GF-D8 (cell line): ENCODE data around the gene TKT.

Source experiments
- DNase-seq: peaks from one replicate; lab custom pipeline; 2025; lab: John Stamatoyannopoulos, UW

Gene TKT

DNA sequence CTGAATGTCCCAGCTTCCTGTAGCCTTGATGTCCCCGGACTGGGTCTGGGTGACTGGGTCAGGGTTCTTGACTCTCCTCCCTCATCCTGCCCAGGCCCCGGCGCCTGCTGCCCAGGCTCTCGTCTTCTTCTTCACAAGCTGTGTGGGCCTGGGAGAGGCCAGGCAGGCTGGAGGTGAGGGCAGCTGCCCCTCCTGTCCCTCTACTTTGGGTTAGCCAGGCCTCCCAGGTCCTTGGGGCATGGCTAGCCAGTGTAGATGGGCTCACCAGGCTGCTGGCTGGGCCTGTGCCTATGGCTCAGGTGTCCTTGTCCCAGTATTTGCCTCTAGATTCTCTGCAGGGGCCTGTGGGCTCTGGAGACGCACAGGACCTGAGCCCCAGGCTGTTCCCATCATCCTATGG lies 31.8 kb downstream of the TKT start:
- no peak for DNase-seq

DNA sequence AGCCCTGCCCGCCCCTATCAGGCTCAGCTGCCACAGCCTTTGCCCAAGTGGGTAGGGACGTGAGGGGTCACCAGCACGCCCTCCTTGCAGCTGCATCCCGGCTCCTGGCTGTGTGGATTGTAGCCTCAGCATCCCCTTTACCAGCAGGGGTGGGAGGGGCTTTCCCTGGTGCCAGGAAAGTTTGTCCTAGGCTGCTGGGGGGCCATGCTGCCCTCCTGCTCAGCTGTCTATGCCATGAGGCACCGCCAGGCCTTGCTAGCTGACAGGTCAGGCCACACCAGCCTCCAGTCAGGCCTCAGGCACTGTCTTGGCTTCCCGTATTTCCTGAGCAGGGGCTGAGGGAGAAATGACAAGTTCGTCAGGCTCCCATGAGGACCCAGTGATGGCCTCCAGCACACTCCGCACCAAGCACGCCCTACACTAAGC lies 32.3 kb downstream of the TKT start:
- no peak for DNase-seq

DNA sequence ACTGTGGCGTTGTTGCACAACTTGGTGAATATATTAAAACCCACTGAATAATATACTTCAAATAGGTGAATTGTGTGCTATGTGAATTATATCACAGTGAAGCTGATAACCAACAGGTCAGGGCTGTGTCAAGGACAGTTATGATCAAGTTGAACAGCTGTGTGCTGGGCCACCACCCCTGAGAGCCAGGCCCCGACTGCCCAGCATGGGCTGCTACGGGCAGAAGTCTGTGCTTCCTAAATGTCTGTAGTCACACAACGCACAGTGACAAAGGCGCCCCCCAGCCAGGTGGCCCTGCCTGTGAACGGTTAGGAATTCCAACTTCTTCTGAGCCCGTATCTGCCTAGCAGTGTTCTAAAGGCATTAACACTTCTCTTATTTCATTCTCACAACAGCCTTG lies 32.8 kb downstream of the TKT start:
- DNase-seq: no peak

DNA sequence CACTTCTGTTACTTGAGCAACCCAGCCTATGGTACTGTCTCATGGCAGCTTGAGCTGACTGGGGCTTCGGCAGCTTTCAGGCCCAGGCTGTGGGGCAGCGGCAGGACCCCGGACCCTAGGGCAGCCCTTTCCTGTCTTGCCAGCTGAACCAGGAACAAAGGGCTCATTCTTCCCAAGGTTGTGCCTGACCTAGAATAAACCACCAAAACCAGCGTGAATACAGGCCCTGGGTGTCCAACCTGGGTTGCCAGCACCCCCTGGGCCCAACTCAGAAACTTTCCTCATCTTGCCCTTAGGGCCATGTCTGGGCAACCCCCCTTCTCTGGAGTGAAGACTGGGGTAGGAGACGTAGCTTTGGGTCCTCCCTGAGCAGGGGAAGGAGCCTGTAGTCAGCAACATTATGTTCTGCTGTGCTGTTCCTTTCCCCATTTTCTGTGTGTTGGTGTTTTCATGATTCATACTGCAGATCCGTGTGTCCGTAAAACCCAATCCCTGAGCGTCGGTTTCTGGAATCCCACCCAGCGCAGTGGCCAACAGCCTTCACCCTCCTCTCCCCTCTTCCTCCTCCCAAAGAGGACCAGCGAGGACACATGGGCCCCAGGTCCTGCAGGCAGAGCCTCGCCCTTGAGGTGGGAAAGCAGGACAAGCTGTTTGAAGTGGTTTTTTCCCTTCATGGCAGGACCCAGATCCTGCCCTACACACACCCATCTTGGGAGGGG lies 33.5 kb downstream of the TKT start:
- DNase-seq: no peak

DNA sequence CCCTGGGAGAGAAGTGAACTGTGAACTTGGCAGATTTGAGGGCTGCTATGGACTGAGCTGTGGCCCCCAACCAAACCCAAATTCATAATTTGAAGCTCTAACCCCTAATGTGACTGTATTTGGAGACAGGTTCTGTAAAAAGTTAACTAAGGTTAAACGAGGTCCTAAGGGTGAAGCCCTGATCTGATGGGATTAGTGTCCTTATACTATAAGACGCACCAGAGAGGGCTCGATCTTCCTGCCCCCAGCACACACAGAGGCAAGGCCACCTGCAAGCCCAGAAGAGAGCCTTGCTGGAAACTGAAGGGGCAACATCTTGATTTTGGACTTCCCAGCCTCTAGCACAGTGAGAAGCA lies 34.0 kb downstream of the TKT start:
- no peak for DNase-seq

DNA sequence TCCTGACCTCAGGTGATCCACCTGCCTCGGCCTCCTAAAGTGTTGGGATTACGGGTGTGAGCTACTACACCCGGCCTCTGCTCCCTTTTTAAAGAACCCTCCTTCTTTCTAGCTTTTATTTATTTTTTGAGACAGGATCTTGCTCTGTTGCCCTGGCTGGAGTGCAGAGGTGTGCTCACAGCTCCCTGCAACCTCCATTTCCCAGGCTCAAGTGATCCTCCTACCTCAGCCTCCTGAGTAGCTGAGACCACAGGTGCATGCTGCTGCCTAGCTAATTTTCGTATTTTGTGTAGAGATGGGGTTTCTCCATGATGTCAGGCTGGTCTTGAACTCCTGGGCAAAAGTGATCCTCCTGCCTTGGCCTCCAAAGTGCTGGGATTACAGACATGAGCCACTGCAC lies 34.5 kb downstream of the TKT start:
- DNase-seq: no peak

DNA sequence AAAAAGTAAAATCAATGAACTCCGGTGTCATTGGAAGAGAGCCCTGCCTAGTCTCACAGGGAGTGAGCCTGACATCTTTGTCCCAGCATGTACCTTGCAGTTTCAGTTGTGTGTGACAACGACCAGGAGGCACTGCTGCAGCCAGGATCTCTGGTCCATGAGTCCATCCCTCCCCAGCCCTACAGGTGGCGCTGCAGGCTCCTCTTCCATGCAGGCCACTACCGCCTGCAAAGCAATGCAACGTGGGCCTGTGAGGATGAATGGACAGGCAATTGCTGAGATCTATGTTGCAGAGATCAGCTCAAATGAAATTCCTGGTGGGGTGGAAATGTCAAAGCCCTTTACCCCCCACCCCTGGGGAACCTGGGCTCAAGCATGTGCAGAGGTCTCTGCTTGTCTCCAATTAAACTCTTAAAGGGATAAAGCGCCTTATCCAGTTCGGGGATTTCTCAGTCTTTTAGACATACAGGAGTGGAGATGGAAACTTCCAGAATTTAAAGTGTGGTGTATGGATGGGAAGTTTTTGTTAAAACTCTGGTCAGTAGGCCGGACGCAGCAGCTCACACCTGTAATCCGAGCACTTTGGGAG lies 35.8 kb downstream of the TKT start:
- peak; percentile 52 for DNase-seq

DNA sequence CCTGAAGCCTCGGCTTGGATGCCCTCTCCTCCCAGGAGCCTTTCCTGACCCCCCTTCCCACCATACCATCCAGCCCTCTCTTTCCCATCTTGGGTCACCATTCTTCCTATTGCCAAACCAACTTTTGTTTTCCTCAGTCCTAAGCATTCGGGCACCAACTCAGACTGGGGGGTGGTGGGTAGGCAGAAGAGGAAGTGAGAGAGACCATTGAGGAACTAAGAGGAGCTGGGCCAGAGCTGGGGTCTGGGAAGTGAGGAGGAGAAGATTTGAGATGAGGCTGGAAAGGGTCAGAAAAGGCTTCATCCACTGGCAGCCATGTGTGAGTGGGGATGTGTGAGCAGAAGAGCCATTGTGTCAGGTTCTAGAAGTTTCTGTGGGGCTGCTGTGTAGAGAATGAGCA lies 37.7 kb downstream of the TKT start:
- DNase-seq: no peak

DNA sequence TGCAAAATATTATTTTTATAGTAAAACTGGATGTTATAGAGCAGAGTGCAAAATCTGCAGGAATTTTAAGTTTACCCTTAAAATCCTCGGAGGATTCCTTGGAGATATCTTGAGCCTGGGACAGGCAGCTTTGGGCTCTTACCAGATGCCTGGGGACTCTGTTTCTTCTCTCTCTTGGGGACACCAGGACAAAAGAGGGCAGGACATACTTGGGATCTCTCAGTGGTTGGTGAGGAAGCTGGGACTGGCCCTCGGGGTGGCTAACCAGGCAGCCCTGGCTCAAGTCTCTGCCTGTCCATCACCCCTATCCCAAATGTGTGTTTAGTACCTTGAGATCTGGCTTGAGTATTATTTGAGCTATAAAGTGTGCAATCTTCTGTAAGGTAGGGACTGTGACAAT lies 38.6 kb downstream of the TKT start:
- DNase-seq: no peak

DNA sequence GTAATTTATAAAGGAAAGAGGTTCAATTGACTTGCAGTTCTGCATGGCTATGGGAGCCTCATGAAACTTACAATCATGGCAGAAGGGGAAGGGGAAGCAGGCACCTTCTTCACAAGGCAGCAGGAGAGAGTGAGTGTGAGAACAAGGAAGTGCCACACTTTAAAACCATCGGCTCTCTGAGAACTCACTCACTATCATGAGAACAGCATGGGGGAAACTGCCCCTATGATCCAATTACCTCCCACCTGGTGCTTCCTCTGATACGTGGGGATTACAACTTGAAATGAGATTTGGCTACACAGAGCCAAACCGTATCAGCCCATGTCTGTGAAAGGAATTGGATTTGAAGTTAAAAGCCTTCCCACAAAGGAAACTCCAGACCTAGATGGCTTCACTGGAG lies 39.1 kb downstream of the TKT start:
- no peak for DNase-seq

DNA sequence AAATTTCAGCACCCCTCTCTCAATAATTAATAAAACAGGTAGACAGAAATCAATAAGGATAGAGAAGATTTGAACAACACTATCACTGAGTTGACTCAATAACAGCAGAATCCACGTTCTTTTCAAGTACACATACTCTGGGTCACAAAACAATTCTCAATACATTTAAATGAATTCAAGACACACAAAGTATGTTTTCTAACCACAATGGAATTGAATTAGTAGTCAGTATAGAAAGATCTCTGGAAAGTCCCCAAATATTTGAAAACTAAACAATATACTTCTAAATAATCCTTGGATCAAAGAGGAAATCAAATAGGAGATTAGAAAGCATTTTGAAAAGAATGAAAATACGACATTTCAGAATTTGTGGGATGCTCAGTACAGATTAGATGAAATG lies 40.0 kb downstream of the TKT start:
- DNase-seq: no peak

DNA sequence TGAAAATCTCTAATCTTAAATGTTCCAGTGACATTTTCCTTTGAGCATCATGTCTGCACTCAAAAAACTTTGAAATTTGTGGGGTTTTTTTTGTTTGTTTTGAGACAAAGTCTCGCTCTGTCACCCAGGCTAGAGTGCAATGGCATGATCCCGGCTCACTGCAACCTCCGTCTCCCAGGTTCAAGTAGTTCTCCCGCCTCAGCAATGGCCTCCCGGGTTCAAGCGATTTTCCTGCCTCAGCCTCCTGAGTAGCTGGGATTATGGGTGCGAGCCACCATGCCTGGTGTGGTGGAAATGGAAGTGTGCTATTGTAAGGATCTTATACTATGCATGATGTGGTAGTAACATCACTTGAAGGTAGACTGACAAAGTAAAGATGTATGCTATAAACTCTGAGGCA lies 42.5 kb downstream of the TKT start:
- DNase-seq: no peak

DNA sequence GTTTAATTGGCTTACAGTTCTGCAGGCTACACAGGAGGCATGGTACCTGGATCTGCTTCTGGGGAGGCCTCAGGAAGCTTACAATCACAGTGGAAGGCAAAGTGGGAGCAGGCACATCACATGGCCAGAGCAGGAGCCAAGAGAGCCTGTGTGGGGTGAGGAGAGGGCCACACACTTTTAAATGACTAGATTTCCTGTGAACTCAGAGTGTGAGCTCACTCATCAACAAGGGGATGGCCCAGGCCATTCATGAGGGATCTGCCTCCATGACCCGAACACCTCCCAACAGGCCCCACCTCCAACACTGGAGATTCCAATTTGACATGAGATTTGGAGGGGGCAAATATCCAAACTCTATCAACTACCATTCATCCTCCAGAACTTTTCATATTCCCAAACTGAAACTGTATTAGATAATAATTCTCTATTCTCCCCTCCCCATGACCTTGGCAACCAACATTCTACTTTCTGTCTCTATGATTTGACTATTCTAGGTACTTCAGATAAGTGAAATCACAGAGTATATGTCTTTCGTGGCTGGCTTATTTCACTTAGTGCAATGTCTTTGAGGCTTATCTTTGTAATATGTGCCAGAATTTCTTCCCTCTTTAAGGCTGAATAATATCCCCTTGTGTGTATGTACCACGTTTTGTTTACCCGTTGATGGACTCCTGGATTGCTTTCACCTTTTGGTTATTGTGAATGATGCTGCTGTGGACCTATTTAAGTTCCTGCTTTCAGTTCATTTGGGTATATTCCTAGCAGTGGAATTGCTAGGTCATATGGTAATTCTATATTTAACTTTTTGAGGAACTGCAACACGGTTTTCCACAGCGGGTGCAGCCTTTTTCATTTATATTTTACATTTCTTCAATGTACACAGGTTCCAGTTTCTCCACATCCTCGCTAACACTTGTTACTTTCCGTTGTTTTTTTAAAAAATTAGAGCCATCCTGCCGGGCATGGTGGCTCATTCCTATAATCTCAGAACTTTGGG lies 43.8 kb downstream of the TKT start:
- DNase-seq: no peak

DNA sequence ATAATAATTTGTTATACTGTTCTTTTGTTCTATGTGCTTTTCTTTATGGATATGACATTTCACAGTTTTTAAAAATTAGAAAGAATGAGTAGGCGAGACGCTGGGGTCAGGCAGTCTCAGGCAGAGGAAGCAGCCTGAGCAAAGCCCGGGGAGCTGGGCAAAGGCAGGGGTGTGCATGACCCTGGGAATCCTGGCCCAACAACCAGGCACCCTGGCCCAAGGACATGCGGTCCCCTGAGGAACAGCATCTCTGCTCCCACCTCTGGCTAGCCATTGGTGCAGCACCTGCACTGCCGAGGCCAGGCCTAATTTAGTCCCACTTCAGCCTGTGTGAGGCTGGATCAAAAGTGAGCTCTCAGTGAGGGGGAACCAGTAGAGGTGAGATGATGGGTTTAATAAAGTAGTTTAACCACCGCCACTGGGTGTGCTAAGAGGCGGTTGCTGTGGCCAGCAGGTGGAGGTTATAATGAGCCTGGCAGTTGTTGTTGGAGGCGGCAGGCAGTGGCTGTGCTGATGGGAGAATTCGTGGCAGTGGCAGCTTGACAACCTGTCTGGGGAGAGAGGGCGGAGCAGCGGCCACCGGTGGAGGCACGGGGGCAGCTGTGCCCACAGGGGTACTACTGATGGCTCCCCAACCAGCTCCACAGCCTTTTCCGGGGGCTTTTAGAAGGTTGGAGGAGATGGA lies 53.3 kb downstream of the TKT start:
- no peak for DNase-seq

DNA sequence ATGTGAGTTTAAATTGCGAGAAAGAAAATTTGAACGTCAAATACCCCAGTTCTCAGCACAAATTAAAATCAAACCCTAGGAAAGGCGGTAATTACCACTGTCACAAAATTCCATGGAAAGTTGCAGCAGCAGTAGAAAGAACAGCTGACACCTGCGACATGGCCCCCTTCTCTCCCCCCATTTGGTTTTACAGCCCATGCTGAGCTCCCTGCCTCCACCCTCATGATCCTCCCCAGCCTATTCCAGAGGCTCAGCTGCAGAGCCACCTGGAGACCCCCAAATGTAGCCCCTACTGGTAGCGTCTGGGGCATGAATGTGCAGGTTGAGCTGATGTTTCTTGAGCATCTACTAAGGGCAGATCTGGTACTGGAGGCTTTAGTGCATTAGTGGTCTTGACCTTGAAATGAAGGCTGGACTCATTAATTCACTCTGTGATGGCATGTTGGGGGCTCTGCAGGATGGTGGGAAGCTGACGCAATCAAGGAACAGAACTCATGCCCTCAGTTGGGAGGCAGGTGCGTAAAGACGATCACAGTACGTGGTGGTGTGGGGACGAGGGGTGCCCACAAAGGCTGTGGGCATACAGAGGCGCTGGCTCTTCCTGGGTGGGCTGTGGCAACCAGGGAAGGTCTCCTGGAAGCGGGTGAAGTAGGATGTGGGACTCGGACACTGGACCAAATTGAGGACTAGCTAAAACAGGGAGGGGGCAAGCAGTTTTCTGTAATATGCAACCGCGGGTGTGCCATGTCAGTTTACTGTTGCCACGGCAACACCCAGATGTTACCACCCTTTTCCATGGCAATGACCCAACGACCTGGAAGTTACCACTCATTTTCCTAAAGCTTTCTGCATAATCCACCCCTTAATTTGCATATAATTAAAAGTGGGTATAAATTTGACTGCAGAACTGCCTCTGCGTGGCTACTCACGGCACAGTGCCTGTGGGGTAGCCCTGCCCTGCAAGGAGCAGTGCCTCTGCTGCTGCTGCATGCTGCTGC lies 55.0 kb downstream of the TKT start:
- no peak for DNase-seq

DNA sequence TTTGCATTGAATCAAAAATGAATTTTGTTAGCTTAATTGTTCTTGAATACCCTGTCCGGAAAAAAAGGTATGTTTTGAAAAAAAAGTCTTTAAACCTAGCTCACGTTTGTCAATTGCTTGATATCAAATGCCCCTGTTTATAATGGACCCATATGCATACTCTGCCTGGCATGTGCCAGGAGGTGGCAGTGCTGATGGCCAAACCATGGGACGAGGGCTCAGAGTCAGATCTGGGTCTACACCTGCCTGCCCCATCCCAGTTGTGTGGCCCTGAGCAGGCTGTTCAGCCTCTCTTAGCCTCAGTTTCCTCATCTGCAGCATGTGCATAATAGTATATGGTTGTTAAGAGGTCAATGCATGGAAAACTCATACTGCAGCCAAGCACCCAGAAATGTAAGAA lies 56.0 kb downstream of the TKT start:
- no peak for DNase-seq

DNA sequence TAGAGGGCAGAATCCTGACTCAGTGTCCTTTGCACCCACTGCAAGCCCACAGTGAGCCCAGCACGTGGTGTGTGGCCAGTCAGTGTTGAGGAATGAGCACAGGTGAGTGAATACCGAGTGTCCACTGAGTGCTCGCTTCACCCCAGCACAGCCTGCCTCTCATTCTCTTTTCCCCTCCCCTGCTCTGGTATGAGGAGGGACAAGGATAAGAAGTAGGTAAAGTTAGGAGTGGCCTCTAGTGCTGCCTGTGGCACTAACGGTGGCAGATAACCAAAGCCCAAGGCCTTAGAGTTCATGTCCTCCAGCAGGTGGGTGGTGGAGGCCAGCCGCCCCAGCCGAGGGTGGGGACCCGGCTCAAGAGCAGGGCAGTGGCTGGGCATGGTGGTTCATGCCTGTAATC lies 56.8 kb downstream of the TKT start:
- no peak for DNase-seq

DNA sequence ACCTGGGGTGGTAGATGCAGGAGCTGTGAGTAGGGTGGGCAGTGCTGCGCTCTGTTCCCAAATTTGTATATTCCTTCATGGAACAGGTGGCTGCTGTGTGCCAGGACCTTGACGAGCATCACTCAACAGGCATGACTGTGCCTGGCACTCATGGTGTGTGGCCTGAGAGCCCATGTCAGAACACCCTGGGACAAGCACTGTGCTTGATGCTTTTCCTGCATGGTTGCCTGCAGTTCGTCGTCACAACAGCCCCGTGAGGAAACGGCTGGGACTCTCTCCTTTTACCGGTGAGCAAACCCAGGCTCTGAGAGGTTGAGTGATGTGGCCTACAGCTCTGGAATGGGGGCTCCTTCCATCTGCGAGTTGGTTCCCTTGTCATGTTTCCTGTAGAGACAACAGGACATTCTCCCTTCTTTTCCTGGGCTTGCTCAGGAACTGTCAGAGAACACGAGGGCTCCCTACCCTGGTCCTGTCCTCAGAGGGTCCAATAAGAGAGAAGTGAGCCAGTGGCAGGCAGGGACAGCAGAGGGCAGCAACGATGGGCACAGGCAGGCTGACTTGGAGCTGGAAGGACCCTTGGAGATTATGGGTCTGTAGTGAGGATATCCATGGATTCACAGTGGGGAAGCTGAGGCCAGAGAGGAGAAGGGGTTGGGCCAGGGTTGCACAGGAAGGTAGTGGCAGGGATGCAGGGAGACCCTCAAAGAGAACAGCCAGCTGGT lies 57.4 kb downstream of the TKT start:
- no peak for DNase-seq

DNA sequence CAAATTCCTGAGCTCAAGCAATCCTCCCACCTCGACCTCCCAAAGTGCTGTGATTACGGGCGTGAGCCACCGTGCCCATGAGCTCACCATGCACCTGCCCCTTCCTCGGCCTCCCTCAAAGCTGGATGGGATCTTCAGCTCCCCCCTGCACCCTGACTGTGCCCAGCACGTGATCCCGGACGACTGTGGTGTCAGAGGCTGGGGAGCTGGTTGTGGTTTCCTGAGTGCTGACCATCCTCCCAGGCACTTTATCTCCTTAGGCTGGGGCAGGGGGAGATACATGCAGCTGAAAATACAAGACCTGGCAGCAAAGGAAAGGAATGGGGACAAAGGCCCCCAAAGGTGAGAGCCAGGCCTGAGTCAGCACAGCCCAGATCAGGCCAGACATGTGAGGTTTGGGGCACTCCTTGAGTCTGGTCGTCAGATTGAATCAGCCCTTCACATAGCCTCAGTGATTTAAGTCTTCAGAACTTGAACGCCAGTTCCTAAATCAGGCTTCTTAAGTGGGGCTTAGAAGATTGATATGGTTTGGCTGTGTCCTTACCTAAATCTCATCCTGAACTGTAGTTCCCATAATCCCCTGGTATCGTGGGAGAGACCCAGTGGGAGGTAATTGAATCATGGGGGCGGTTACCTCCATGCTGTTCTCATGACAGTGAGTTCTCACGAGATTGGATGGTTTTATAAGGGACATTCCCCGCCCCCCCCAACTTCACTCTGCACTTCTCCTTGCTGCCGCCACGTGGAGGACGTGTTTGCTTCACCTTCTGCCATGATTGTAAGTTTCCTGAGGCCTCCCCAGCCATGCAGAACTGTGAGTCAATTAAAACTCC lies 59.0 kb downstream of the TKT start:
- peak; percentile 85 for DNase-seq
